HG03060 (cell line): ENCODE measurements around the gene PRR7.

Source experiments
- ATAC-seq: cut with Tn5 transposase; IDR thresholded peaks from one replicate; pipeline ENCODE4 v1.9.1; 2021; ENCODE audit warnings: low read depth, moderate number of reproducible peaks; ENCODE audit not compliant: unreplicated experiment

The PRR7 gene

GRCh38 chr5:177434942-177435738 is 11.5 kb upstream of the PRR7 start:
- ATAC-seq, result no peak

GRCh38 chr5:177435847-177436536 is 10.6 kb upstream of the PRR7 start:
- ATAC-seq, result no peak

- ATAC-seq, result no peak
Observed at GRCh38 chr5:177437623-177438022, 9.0 kb upstream of the PRR7 start.

GRCh38 chr5:177438468-177438867 is 8.1 kb upstream of the PRR7 start:
- no peak for ATAC-seq

GRCh38 chr5:177439518-177440053 is 7.0 kb upstream of the PRR7 start:
- no peak for ATAC-seq

- no peak for ATAC-seq
Observed at GRCh38 chr5:177440211-177440989, 6.2 kb upstream of the PRR7 start.

- no peak for ATAC-seq
Observed at GRCh38 chr5:177440990-177441780, 5.4 kb upstream of the PRR7 start.

GRCh38 chr5:177442066-177442826 is 4.4 kb upstream of the PRR7 start:
- no peak for ATAC-seq

GRCh38 chr5:177443144-177443983 is 3.2 kb upstream of the PRR7 start:
- no peak for ATAC-seq

- no peak for ATAC-seq
Observed at GRCh38 chr5:177444106-177445051, 2.2 kb upstream of the PRR7 start.

GRCh38 chr5:177445052-177445916 is 1.3 kb upstream of the PRR7 start:
- ATAC-seq, result no peak

GRCh38 chr5:177445917-177446199 is 756 bp upstream of the PRR7 start:
- no peak for ATAC-seq

GRCh38 chr5:177447066-177447610 is 524 bp downstream of the PRR7 start:
- no peak for ATAC-seq

GRCh38 chr5:177447611-177448243 is 1.1 kb downstream of the PRR7 start:
- no peak for ATAC-seq

- ATAC-seq, result no peak
Observed at GRCh38 chr5:177448244-177448950, 1.8 kb downstream of the PRR7 start.
